ENCODE results near the gene CPPED1.

CPPED1 gene

DNA sequence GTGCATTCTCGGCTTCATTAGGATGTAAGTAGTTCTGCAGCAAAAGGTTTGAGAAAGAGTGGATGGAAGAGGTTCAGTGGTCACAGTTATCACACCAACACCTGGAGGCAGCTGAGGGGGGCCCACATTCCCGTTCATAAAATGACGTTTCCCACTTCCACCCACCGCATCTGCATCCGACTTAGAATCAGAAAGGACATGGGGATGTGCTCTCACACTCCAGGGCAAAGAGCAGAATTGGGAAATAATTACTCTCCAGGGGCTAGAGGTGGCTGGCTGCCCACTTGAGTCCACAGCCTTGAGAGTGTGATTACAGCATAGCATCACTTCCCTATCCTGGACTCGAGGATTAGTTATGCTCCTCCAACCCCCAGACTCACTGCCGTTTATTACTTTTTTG, 122.0 kb downstream of the CPPED1 start:
- no peak for DNase-seq (ENCODE audit: low spot score)

DNA sequence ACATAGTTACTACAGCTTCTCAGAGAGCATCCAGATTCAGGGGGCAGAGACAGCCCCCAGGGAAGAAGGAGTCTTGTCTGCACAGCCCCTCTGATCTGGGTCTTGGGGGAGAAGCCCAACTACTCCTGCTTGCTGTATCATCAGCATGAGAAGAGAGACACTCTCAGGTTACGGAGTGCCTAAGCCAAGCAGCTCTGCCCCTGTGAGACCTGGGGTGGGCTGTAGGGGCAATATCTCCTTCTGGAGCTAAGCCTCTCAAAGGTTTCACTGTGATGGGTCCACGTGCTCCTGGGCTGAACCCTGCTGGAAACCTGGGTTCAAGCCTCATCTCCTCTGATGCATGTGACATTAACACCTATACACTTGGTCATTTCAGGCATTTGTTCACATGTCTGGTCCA, 123.2 kb downstream of the CPPED1 start:
- no peak for DNase-seq (ENCODE audit: low spot score)

DNA sequence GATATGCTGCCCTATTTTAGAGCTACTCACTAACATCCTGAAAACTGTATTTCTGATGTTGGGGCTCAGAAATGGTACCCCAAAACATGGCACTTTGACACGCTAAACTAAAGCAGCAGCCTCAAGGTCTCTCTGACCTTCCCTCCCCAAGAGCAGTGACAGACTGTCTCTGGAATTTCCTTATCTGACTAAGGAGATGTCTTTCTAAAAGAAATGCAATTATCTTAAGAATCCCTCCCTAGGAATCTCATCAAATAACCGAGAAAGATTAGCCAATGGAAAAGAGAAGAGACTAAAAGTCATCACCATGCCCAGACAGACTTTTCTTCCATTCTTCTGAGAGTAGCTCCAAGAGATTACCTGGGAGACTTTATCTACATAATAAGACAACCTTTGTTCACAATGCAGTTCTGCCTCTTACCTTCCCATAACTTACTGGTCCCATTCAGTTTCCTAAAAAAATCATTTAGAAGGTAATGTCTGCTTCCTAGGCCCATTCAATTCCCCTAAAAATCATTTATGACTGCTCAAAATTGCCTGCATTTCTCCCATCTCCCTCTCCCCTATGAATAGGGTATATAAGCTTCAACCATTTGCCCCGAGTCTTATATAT, 123.9 kb downstream of the CPPED1 start:
- DNase-seq (ENCODE audit: low spot score) = no peak

DNA sequence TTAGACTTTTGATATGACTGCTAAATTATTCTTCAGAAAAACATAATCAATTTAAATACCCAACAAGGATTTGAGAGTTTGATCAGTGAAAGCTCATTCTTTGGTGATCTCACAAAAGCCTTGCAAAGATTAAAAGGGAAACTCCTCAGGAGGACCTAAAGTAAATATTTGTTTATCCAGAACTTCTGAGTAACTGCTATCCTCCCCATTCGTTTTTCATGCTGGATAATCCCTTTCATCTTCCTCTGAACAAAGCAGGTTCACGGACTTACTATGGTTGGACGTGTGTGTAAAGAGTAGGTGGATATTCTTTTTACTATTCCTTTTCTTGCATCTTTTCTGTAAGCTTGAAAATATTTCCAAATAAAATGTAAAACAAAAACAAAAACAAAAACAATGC, 124.7 kb downstream of the CPPED1 start:
- DNase-seq (ENCODE audit: low spot score) = no peak

DNA sequence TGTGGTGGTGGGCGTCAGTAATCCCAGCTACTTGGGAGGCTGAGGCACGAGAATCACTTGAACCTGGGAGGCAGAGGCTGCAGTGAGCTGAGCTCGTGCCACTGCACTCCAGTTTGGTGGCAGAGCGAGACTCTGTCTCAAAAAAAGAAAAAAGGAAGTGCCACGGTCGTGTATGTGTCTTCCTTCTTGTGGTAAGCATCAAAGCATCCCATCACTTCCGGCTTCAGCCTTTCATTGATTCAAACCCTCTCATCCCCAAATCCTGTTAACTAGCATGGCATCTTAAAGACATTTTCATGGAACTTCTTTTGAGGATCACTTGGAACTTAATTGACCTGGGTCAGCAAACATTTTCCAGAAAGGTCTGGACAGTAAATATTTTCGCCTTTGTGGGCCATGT, 126.2 kb downstream of the CPPED1 start:
- no peak for DNase-seq (ENCODE audit: low spot score)

DNA sequence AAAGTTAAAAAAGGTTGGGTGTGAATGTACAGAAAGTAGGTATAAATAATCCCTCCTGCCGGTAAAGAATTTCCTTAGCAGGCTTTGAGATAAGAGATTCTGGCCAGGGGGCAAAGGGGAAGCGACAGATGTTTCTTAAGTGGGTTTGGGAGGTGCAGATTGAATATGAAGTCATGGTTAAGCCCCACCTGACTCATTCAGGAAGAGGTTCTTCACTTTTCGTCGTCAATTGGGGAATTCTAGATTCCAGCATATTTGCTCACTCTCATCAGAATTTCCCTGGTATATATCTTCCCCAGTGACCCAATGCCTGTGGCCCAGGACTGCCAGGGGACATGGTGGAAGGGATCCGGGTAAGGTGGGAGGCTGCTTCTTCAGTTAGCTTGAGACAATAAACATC, 127.8 kb downstream of the CPPED1 start:
- no peak for DNase-seq (ENCODE audit: low spot score)

DNA sequence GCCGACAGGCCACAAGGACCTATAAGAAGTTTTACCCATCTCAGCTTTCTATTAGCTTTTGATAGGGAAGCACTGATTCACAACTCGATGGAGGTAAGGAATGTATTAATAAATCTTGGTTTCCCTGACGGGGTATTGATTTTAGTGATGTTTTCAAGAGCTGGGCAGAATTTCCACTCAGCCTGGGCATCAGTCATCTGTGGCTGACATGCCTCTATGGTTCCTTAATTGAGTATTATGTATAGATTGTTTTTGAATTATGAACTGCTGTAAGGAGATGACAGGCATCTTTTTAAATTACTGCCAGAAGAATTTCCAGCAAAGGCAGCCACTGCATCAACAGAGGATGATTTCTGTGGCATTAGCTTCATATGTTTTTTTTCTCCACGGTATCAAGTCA, 128.6 kb downstream of the CPPED1 start:
- no peak for DNase-seq (ENCODE audit: low spot score)

DNA sequence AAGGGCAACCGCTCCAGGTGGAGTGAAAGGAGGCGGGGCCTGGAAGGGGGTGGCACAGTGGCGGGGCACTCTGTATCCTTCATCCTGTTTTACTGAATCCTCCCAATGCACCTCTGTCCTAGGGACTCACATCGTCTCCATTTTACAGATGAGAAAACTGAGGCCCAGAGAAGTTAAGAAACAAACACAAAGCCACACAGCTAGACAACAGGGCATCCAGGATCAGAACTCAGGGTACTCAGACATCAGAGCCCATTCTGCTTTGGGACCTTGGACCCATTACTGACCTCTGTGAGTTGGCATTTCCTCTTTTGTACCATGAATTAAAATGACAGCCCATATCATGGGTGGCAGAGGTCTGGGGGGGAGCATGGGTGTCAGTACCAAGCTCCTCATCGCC, 129.2 kb downstream of the CPPED1 start:
- DNase-seq (ENCODE audit: low spot score) = no peak

DNA sequence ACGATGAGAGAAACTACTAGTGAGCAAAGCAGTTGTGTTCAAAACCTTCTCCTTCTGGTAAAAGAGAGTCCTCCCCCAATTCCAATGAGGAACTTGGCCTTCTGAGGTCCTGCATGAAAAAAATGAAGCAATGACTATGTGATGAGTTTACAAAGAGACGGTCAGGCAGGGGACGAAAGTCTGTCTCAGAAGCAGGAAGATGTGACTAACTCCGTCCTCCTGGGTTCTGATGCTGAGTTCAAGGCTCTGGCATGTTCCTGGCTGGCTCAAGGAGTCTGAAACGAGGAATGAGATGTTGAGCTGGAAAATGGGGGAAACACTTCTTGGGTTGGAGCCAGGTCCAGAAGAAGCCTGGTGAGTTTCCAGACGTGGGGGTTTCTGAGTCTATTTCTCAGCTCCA, 129.6 kb downstream of the CPPED1 start:
- no peak for DNase-seq (ENCODE audit: low spot score)

DNA sequence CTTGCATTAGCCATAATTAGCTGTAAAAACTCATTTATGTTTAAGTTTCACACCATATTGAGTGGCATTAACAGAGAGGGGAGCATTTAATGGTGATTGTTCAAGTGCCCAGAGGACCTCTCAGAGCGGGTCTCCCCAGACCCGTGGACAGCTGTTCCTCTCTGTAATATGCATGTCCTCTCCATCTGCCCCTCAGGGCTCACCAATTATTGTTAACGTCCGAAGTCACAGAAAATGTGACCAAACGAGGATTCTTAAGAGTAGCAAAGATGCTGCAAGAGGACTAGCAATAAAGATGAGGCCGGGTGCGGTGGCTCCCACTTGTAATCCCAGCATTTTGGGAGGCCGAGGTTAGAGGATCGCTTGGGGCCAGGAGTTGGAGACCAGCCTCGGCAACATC, 130.2 kb downstream of the CPPED1 start:
- no peak for DNase-seq (ENCODE audit: low spot score)

DNA sequence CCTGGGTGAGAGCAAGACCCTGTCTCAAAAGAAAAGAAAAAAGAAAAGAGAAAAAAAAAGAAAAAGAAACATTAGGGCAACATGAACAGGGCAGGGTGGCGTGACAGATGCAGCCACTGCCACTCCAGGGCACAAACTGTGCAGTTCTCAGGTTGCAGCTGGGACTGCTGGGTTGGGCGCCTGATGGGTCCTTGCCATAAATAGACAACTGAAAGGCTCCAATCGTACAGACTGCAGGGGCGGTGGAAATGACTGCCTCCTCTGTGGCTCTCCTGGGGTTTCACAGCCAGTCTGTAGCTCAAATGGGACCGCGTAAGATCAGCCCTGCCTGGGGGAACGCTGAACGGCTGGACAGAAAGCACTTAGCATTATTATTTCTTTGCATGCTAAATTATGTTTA, 130.7 kb downstream of the CPPED1 start:
- DNase-seq (ENCODE audit: low spot score) = no peak

DNA sequence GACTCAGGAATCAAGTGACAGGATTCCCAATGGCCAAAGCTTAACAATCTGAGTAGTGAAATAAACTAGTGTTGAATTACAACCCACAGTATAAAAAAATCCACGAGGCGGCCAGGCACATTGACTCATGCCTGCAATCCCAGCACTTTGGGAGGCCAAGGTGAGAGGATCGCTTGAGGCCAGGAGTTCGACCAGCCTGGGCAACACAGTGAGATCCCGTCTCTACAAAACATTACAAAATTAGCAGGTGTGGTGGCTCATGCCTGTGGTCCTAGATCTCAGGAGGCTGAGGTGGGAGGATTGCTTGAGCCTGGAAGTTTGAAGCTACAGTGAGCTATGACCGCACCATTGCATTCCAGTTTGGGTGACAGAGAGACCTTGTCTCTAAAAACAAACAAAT, 133.8 kb downstream of the CPPED1 start:
- DNase-seq (ENCODE audit: low spot score) = no peak

DNA sequence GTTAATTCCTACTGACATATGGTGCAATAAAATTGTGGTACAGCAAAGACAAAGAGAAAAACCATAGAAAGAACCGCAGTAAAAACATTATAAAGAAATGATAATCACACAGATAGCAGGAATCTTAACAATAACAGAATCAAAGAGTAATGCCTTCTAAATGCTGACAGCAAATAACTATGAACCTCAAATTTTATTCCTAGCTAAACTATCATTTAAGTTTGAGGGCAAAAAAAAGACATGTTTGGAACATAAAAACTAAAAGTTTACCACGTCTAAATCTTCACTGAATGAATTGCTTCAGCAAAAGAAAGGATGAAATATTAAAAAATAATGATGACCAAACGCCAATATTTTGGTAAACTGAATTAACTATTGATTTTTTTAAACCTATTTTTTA, 135.8 kb downstream of the CPPED1 start:
- DNase-seq (ENCODE audit: low spot score) = no peak

DNA sequence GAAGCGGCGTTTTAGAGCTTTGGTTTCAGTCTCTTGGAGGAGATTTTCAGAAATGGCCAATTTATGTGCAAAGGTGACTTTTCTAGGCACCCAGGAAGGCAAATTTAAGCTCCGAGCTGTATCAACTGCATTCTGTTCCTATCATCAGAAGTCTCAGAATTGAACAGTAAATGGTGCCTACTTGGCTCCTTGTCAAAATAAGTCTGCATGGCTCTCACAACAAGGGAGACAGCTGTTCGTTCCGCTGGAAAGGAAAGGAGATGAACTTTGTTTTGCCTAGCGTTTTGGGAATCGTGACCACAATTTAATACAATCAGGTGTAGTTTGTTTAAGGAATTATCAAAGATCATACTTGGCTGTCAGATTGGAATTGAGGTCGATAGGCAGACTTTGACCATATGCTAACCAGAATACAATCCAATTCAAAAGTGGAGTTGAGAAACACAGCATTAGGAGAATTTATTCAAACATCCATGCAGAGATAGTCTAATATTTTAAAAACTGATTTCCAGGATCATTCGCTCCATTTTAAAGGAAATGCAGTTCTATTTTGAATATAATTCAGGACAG, 139.4 kb downstream of the CPPED1 start:
- DNase-seq (ENCODE audit: low spot score) = no peak

DNA sequence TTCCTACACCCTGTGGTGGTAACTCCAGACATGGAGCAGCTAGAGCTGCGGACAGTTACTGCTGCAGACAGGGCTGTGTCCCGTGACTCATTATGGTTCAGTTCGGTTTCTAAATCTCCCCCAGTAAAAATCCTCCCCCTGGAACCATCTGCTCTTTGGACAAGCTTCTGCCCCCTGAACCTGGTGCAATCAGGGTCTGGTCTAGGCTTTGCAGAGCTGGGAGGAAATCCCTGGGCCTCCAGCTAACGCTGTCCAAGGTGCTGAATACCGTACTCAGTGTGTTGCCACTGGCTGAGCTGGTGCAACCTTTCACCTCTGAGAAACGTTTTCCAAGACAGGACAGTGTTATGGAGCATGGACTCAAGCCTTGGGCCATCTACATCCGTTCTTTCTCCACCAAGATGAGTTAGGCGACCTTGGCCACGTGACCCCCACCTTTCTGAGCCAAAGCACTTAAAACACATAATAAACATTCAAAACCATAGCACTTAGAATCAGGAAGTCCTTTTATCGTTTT, 142.0 kb downstream of the CPPED1 start:
- peak; percentile 9 for DNase-seq (ENCODE audit: low spot score)

DNA sequence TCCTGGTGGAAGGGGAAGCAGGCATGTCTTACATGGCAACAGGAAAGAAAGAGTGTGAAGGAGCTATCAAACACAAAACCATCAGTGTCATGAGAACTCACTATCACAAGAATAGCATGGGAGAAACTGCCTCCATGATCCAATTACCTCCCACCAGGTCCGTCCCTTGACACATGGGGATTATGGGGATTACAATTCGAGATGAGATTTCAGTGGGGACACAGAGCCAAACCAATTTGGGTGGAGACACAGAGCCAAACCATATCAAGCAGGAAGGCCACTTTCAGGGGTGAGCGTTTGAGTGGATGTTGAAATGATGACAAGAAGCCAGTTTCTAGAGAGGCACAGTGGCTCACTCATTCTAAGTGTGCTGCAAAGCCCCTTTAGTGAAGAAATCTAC, 143.8 kb downstream of the CPPED1 start:
- DNase-seq (ENCODE audit: low spot score) = no peak

DNA sequence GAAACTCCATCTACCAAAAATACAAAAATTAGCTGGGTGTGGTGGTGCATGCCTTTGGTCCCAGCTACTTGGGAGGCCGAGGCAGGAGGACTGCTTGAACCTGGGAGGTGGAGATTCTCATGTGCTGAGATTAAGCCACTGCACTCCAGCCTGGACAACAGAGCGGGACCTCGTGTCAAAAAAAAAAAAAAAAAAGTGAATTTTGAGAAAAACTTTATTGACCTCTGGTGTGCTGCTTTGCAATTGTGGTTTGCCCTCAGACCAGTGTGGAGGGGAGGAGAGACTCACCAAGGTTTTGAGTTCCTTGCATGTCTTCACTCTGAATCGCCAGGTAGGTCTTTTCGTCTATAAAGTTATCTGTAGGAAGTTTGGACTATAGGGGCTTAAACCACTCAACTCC, 145.2 kb downstream of the CPPED1 start:
- no peak for DNase-seq (ENCODE audit: low spot score)

DNA sequence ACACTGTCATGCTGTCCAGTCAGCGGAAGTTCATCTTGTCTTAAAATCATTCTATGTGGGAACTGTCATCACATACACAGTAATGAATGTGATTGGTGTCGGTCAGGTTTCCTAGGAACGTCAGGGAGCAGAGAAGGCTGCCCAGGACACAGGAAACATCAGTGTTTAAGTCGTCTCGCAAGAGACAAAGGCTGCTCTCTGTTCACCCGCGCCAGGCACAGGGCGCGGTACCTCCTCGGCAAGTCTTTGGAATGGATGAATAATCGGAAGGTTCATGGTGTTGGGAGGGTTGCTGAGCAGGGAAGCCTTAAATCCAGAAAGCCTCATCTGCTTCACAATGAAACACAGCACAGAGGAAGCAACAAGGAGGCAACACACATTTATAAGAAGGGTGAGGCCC, 148.2 kb downstream of the CPPED1 start:
- DNase-seq (ENCODE audit: low spot score) = no peak

DNA sequence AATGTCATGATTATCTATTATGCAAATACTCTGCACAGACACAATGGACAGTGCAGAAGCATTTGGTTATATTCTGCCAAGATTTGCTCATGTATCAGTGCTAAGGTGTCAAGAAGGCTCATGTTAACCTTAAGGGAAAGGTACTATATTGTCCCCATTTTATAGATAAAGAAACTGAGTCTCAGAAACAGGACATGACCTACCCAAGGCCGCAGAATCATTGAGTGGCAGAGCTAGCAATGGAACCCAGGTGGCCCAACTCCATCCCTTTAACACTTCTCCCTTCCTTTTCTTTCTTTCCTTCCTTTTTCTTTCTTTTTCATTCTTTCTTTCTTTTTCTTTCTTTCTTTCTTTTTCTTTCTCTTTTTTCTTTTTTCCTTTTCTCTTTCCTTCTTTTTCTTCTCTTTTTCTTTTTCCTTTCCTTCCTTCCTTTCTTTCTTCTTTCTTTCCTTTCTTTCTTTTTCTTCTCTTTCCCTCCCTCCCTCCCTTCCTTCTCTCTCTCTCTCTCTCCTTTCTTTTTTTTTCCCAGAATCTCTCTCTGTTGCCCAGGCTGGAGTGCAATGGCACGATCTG, 149.8 kb downstream of the CPPED1 start:
- DNase-seq (ENCODE audit: low spot score) = no peak

DNA sequence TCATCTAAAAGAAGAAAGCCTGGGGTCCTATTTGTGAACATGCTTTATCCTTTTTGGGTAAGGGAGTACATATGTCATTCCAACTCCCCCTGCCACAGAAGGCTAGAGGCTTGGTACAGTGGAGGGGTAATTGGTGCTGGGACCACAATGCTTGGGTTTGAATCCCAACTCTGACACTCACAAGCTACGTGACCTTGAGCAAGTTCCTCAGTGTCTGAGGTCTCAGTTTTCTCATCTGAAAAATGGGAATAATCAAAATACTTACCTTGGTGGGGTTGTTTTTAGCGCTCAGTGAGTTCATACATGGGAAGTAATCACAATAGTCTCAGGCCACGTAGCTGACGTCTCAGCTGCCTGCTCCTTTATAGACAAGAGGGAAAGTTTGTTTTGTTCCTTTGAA, 150.8 kb downstream of the CPPED1 start:
- no peak for DNase-seq (ENCODE audit: low spot score)

DNA sequence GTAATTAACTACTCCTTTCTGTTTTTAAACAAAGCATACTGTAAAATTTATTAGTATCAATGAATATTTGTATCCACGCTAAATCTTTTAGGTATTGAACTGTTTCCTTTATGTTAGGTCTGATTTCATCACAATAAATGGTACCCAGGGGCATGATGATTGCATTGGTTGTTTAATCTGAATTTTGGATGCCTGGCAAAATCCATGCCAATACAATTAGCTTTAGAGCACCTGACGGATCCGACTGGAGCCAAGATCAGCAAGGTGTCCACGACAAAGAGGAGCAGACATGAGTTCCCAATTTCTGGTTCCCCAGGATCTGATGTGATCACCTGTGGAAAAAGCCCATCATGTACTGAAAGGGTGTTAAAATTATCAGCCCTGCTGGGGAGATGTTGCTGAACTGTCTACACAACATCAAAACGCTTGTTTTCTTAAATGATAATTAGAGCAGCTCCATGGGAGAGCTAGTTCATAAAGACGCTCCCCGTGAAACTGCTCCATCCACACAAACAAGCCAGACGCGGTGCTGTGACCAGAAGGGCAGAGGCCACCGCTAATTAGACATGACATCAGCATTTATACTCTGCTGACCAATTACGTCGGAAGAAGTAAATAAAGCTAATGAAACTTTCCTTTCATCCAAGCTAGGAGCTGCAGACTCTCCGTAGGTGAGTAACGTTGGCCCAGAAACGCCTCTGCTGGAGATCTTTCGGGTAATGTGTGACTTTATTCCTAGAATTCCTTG, 151.7 kb downstream of the CPPED1 start:
- no peak for DNase-seq (ENCODE audit: low spot score)

DNA sequence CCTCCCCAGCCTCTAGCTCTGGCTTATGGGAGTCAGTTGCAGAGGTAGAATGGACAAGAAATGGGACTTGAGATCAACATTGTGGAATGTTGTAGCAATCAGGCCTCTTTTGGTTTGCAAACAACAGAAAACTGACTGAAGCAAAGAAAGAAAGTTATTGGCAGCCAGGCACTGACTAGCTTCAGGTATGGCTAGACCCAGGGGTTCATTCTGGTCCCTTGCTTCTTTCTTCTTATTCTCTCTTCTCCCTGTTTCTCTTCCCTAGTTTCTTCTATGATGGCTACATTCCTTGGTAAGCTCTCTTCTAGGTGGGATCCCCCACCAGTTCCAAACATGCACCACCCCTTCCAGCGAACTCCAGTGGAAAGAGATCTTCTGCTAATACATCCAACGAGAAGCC, 154.3 kb downstream of the CPPED1 start:
- no peak for DNase-seq (ENCODE audit: low spot score)

Data from activated CD4-positive, alpha-beta T cell treated with anti-CD3 and anti-CD28 coated beads, Interleukin-2, Interleukin-4, amounts not matched to agents 100 ng/mL and 50 ng/mL, durations not matched to agents 16 hours and 8 hours (primary cell).